Osteocyte (in vitro differentiated cells): ENCODE results near the gene RAB36. TPM values are rescaled to one million over a fixed set of nuclear protein-coding genes. Genes with fewer than 3 reads are reported as not detected.

ENCODE experiments used
- DNase-seq: peaks from one replicate; pipeline ENCODE4 v3.0.0; 2021; ENCODE audit warnings: mixed read lengths; ENCODE audit not compliant: unreplicated experiment; ENCODE audit errors: extremely low spot score
- H3K27ac Mint-ChIP-seq: one replicate; pipeline ENCODE4 v1.8.0; 2021; ENCODE audit warnings: mild to moderate bottlenecking, mixed read lengths; ENCODE audit not compliant: unreplicated experiment
- H3K27me3 Mint-ChIP-seq: one replicate; pipeline ENCODE4 v1.8.0; 2021; ENCODE audit warnings: mixed read lengths; ENCODE audit not compliant: unreplicated experiment
- H3K36me3 Mint-ChIP-seq: one replicate; pipeline ENCODE4 v1.8.0; 2021; ENCODE audit warnings: mixed read lengths; ENCODE audit not compliant: unreplicated experiment
- H3K4me1 Mint-ChIP-seq: one replicate; pipeline ENCODE4 v1.8.0; 2021; ENCODE audit warnings: mixed read lengths; ENCODE audit not compliant: unreplicated experiment
- H3K4me3 Mint-ChIP-seq: one replicate; pipeline ENCODE4 v1.8.0; 2021; ENCODE audit warnings: mild to moderate bottlenecking, moderate library complexity, mixed read lengths; ENCODE audit not compliant: unreplicated experiment
- H3K9me3 Mint-ChIP-seq: one replicate; pipeline ENCODE4 v1.8.0; 2021; ENCODE audit warnings: mixed read lengths; ENCODE audit not compliant: unreplicated experiment
- total RNA-seq: library from RNA; stranded (reverse); gene quantifications from 2 replicates; pipeline ENCODE4 v1.2.1, GENCODE V29; 2021
- TF ChIP-seq, protein P1 (sequence below): fragments of 200-600 bp; sonication (generic); IDR thresholded peaks from 2 replicates; pipeline ENCODE4 v1.5.0; 2021; ENCODE audit warnings: antibody characterized with exemption, mild to moderate bottlenecking, moderate library complexity

Gene RAB36
- total RNA-seq, 1 donor from 2014 or later, result 4.8 TPM

DNA sequence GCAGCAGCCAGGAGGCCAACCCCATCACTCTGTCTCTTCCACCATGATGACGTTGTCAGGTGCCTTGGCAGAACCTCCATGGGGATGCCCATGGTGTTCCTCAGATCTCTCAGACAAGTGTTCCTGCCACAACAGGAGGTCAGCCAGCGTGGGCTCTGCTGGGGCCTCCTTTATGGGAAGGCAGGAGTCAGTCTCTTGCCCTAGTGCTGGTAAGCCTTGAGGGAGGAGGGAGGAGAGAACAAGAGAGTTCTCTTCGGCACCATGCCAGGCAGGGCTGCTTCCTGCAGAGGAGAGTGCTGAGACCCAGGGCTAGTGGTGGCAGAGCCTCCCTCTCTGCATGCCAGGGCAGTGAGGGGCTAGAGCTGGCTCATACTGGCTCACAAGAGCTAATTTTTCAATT, 42.5 kb upstream of the RAB36 start:
- H3K27ac Mint-ChIP-seq, result no peak overlapping the region
- TF ChIP-seq, protein P1, sequence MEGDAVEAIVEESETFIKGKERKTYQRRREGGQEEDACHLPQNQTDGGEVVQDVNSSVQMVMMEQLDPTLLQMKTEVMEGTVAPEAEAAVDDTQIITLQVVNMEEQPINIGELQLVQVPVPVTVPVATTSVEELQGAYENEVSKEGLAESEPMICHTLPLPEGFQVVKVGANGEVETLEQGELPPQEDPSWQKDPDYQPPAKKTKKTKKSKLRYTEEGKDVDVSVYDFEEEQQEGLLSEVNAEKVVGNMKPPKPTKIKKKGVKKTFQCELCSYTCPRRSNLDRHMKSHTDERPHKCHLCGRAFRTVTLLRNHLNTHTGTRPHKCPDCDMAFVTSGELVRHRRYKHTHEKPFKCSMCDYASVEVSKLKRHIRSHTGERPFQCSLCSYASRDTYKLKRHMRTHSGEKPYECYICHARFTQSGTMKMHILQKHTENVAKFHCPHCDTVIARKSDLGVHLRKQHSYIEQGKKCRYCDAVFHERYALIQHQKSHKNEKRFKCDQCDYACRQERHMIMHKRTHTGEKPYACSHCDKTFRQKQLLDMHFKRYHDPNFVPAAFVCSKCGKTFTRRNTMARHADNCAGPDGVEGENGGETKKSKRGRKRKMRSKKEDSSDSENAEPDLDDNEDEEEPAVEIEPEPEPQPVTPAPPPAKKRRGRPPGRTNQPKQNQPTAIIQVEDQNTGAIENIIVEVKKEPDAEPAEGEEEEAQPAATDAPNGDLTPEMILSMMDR, result no peak
- peaks cover 9% of the 10 kb centered on the region for H3K4me1 Mint-ChIP-seq
- no peaks in the 10 kb centered on the region for H3K9me3 Mint-ChIP-seq
- H3K36me3 Mint-ChIP-seq, result no peaks in the 10 kb centered on the region
- no peak overlapping the region for H3K4me3 Mint-ChIP-seq
- H3K27me3 Mint-ChIP-seq, result no peaks in the 10 kb centered on the region
- no peak for DNase-seq

DNA sequence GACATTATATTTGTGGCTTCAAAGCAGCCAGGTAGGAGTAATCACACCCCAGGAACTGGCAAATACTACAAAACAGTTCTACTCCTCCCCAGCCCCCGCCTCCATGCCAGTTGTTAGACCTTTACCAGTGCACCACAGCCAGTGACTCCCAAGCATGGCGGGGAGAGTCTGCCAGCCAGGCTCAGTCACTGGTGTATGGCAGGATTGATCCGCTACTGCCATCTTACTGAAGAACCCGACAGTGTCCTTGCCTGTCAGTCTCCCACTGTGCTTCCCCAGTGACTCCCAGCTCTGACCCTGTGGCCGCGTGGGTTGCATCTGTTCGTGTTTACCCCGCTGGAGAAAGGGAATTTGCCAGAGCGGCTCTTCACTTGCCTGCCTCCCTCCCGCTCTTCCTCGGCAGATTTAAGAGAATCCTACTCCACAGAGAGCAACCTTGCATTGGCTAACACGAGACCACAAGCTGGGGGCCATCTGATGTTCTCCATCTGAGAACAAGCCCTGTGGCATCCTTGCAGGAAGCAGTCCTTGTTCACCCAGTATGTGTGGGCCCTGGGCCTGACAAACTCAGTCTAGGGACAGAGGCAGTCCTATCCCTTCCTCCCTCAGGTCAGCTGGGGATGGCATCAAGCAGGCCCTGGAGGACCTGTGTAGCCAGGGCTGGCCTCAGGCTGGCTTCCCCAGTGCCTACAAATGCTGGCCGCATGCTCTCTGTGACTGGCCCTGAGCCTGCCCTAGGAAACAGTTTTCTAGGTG, 41.9 kb upstream of the RAB36 start:
- Mint-ChIP-seq H3K27me3 (no peaks in the 10 kb centered on the region), H3K4me3 (no peak overlapping the region)

DNA sequence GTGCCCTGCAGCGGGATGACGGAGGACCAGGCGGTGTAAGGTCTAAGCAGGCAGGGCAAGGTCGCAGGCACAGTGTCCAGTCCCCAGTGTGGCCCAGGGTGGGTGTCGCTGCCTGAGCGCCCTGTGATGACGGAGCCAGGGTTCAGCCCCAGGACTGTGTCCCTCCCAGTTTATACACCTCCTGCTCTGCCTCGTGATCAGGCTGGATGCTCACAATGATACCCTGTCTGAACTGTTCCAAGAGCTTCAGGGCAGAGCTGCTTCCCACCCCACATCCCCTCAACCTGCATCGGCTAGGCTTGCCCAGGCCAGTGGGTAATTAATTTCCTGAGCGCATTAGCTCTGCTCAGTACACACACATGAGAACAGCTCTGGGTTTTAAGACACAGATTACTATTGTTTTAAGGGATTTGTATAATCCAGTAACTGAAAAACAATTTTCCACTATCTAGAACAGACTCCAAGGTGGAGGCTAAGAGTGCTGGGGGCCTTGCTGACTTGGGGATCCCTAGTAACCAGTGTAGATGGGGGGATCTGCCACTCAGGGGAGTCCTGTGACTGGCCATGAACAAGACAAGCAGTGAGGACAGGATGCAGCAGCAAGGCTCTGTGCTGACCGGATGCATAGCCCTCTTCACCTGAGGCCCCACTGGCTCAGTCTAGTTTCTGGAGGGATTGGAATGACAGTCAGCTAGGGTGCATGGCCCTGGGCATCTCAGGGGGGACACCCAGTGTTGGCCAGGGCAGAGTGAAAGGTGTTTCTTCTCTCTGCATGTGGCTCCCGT, 40.9 kb upstream of the RAB36 start:
- Mint-ChIP-seq H3K9me3 (no peaks in the 10 kb centered on the region), H3K4me1 (peaks cover 4% of the 10 kb centered on the region), H3K27me3 (no peaks in the 10 kb centered on the region), H3K27ac (no peak overlapping the region), H3K4me3 (no peak overlapping the region), H3K36me3 (no peaks in the 10 kb centered on the region)
- no peak for DNase-seq
- TF ChIP-seq, protein P1, result no peak

More for the DNA sequence above, 41.9 kb upstream of the RAB36 start:
- no peak for DNase-seq
- Mint-ChIP-seq H3K4me1 (peaks cover 5% of the 10 kb centered on the region), H3K27ac (no peak overlapping the region), H3K9me3 (no peaks in the 10 kb centered on the region), H3K36me3 (no peaks in the 10 kb centered on the region)
- TF ChIP-seq, protein P1, result no peak

DNA sequence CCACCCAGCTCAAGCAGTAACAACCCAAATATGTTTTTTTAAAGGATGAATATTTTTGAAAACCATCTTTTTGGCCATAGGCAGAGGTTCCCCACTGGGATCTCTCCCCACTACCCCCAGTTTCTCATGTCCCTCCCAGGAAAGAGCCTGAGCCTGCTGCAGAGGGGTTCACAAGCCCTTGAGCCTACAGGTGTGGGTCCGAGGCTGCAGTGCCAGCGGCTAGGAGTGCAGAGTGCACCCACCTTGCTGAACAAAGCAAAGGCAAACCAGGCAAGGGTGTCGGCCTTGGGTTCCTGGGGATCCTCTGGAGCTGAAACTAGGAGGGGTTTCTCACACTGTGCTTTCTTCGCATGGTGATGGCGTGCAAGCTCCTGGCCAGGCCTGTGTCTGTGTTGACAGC, 40.0 kb upstream of the RAB36 start:
- Mint-ChIP-seq H3K36me3 (no peaks in the 10 kb centered on the region), H3K4me3 (no peak overlapping the region), H3K9me3 (no peaks in the 10 kb centered on the region), H3K27ac (no peak overlapping the region), H3K27me3 (no peaks in the 10 kb centered on the region), H3K4me1 (peaks cover 4% of the 10 kb centered on the region)
- TF ChIP-seq, protein P1, result no peak
- no peak for DNase-seq

DNA sequence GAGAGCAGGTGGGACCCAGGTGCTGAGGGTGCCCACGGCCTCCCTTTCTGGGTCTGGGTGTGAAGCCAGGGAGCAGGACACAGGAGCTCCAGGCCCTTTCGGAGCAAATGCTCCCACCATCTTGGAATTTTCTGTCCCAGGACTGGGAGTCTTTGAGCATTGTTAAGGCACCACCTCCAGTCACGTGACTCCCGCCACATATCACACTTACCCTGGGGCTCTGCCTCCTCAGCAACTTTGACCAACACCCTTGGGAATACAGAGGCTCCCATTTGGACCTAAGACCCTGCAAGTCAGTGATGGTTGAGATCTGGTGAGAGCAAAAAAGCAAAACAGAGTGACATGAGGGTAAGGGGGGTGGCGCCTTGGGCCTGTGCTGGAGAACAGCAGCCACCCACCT, 39.4 kb upstream of the RAB36 start:
- DNase-seq, result no peak
- TF ChIP-seq, protein P1, result no peak
- H3K9me3 Mint-ChIP-seq, result no peaks in the 10 kb centered on the region
- H3K36me3 Mint-ChIP-seq, result no peaks in the 10 kb centered on the region
- H3K27ac Mint-ChIP-seq, result no peak overlapping the region
- peaks cover 4% of the 10 kb centered on the region for H3K4me1 Mint-ChIP-seq
- H3K4me3 Mint-ChIP-seq, result no peak overlapping the region
- H3K27me3 Mint-ChIP-seq, result no peaks in the 10 kb centered on the region
